ENCODE measurements around the gene COTL1. TPM values are rescaled to one million over a fixed set of nuclear protein-coding genes. Genes with fewer than 3 reads are reported as not detected.
A peak's percentile ranks its signal among the peaks of the same experiment; 100 is the strongest.

Gene COTL1
- polyA plus RNA-seq, 1 donor = 60.8 TPM

GRCh38 chr16:84598360-84598759 is 19.5 kb downstream of the COTL1 start:
- H3K27ac ChIP-seq (ENCODE audit: low read length) = no peak overlapping the region
- no peak for DNase-seq
- 77% methylated on average over 4 of the region's 6 CpGs for WGBS (ENCODE audit: insufficient coverage, low lambda C conversion rate)
- H3K27me3 ChIP-seq (ENCODE audit: control insufficient read depth, insufficient read depth, low read length) = no peaks in the 10 kb centered on the region
- H3K4me3 ChIP-seq (ENCODE audit: low read length) = no peak overlapping the region
- H3K4me1 ChIP-seq (ENCODE audit: control insufficient read depth, insufficient read depth, low read length) = peaks cover 29% of the 10 kb centered on the region
- no peaks in the 10 kb centered on the region for H3K9me3 ChIP-seq (ENCODE audit: control insufficient read depth, low read depth, low read length)
- no peaks in the 10 kb centered on the region for H3K36me3 ChIP-seq (ENCODE audit: control insufficient read depth, insufficient read depth, low read length)

- Histone ChIP-seq H3K27ac (ENCODE audit: low read length) (no peak overlapping the region), H3K4me3 (ENCODE audit: low read length) (no peak overlapping the region), H3K4me1 (ENCODE audit: control insufficient read depth, insufficient read depth, low read length) (peaks cover 29% of the 10 kb centered on the region), H3K27me3 (ENCODE audit: control insufficient read depth, insufficient read depth, low read length) (no peaks in the 10 kb centered on the region), H3K36me3 (ENCODE audit: control insufficient read depth, insufficient read depth, low read length) (no peaks in the 10 kb centered on the region), H3K9me3 (ENCODE audit: control insufficient read depth, low read depth, low read length) (no peaks in the 10 kb centered on the region)
- WGBS (ENCODE audit: insufficient coverage, low lambda C conversion rate) = no CpG with 5 or more reads among the region's 8 CpGs
- no peak for DNase-seq
These were observed 19.9 kb downstream of the COTL1 start for GRCh38 chr16:84597931-84598351.

GRCh38 chr16:84597528-84597896 is 20.4 kb downstream of the COTL1 start:
- DNase-seq = peak in 1 of 2 donors; percentile 30
- Histone ChIP-seq H3K27ac (ENCODE audit: low read length) (no peak overlapping the region), H3K36me3 (ENCODE audit: control insufficient read depth, insufficient read depth, low read length) (no peaks in the 10 kb centered on the region), H3K4me1 (ENCODE audit: control insufficient read depth, insufficient read depth, low read length) (peaks cover 29% of the 10 kb centered on the region), H3K4me3 (ENCODE audit: low read length) (no peak overlapping the region), H3K9me3 (ENCODE audit: control insufficient read depth, low read depth, low read length) (no peaks in the 10 kb centered on the region), H3K27me3 (ENCODE audit: control insufficient read depth, insufficient read depth, low read length) (no peaks in the 10 kb centered on the region)
- WGBS (ENCODE audit: insufficient coverage, low lambda C conversion rate) = 70% methylated on average over 2 of the region's 6 CpGs

GRCh38 chr16:84596801-84597527 is 20.9 kb downstream of the COTL1 start:
- peaks cover 29% of the 10 kb centered on the region for H3K4me1 ChIP-seq (ENCODE audit: control insufficient read depth, insufficient read depth, low read length)
- H3K27me3 ChIP-seq (ENCODE audit: control insufficient read depth, insufficient read depth, low read length) = no peaks in the 10 kb centered on the region
- no peak overlapping the region for H3K27ac ChIP-seq (ENCODE audit: low read length)
- no peaks in the 10 kb centered on the region for H3K9me3 ChIP-seq (ENCODE audit: control insufficient read depth, low read depth, low read length)
- H3K36me3 ChIP-seq (ENCODE audit: control insufficient read depth, insufficient read depth, low read length) = no peaks in the 10 kb centered on the region
- WGBS (ENCODE audit: insufficient coverage, low lambda C conversion rate) = no CpG with 5 or more reads among the region's 14 CpGs
- H3K4me3 ChIP-seq (ENCODE audit: low read length) = no peak overlapping the region
- no peak for DNase-seq

GRCh38 chr16:84596161-84596560 is 21.7 kb downstream of the COTL1 start:
- no peak for DNase-seq
- H3K27ac ChIP-seq (ENCODE audit: low read length) = no peak overlapping the region

GRCh38 chr16:84595052-84595481 is 22.8 kb downstream of the COTL1 start:
- peaks cover 26% of the 10 kb centered on the region for H3K4me1 ChIP-seq (ENCODE audit: control insufficient read depth, insufficient read depth, low read length)
- H3K9me3 ChIP-seq (ENCODE audit: control insufficient read depth, low read depth, low read length) = no peaks in the 10 kb centered on the region
- DNase-seq = no peak
- WGBS (ENCODE audit: insufficient coverage, low lambda C conversion rate) = 95% methylated on average over 4 of the region's 15 CpGs
- H3K27ac ChIP-seq (ENCODE audit: low read length) = no peak overlapping the region
- no peaks in the 10 kb centered on the region for H3K27me3 ChIP-seq (ENCODE audit: control insufficient read depth, insufficient read depth, low read length)
- H3K36me3 ChIP-seq (ENCODE audit: control insufficient read depth, insufficient read depth, low read length) = peaks cover 3% of the 10 kb centered on the region
- no peak overlapping the region for H3K4me3 ChIP-seq (ENCODE audit: low read length)

More at GRCh38 chr16:84596161-84596560, 21.7 kb downstream of the COTL1 start:
- Histone ChIP-seq H3K36me3 (ENCODE audit: control insufficient read depth, insufficient read depth, low read length) (no peaks in the 10 kb centered on the region), H3K9me3 (ENCODE audit: control insufficient read depth, low read depth, low read length) (no peaks in the 10 kb centered on the region), H3K27me3 (ENCODE audit: control insufficient read depth, insufficient read depth, low read length) (no peaks in the 10 kb centered on the region), H3K4me3 (ENCODE audit: low read length) (no peak overlapping the region), H3K4me1 (ENCODE audit: control insufficient read depth, insufficient read depth, low read length) (peaks cover 29% of the 10 kb centered on the region)

- WGBS (ENCODE audit: insufficient coverage, low lambda C conversion rate) = no CpG with 5 or more reads among the region's 9 CpGs
- peak overlapping the region; percentile 58 for H3K27ac ChIP-seq (ENCODE audit: low read length)
- H3K36me3 ChIP-seq (ENCODE audit: control insufficient read depth, insufficient read depth, low read length) = peaks cover 7% of the 10 kb centered on the region
- H3K27me3 ChIP-seq (ENCODE audit: control insufficient read depth, insufficient read depth, low read length) = no peaks in the 10 kb centered on the region
- H3K9me3 ChIP-seq (ENCODE audit: control insufficient read depth, low read depth, low read length) = no peaks in the 10 kb centered on the region
- no peak for DNase-seq
- peaks cover 22% of the 10 kb centered on the region for H3K4me1 ChIP-seq (ENCODE audit: control insufficient read depth, insufficient read depth, low read length)
- H3K4me3 ChIP-seq (ENCODE audit: low read length) = no peak overlapping the region
These were observed 23.2 kb downstream of the COTL1 start for GRCh38 chr16:84594725-84595038.

- no peaks in the 10 kb centered on the region for H3K27me3 ChIP-seq (ENCODE audit: control insufficient read depth, insufficient read depth, low read length)
- H3K9me3 ChIP-seq (ENCODE audit: control insufficient read depth, low read depth, low read length) = no peaks in the 10 kb centered on the region
- peak overlapping the region; percentile 58 for H3K27ac ChIP-seq (ENCODE audit: low read length)
- H3K4me3 ChIP-seq (ENCODE audit: low read length) = no peak overlapping the region
- peaks cover 8% of the 10 kb centered on the region for H3K36me3 ChIP-seq (ENCODE audit: control insufficient read depth, insufficient read depth, low read length)
- H3K4me1 ChIP-seq (ENCODE audit: control insufficient read depth, insufficient read depth, low read length) = peaks cover 16% of the 10 kb centered on the region
- peak; percentile 78 to 90 for DNase-seq
- no CpG with 5 or more reads among the region's 23 CpGs for WGBS (ENCODE audit: insufficient coverage, low lambda C conversion rate)
These were observed 23.8 kb downstream of the COTL1 start for GRCh38 chr16:84593825-84594724.

GRCh38 chr16:84592718-84593117 is 25.2 kb downstream of the COTL1 start:
- DNase-seq = no peak
- H3K36me3 ChIP-seq (ENCODE audit: control insufficient read depth, insufficient read depth, low read length) = peaks cover 8% of the 10 kb centered on the region
- H3K9me3 ChIP-seq (ENCODE audit: control insufficient read depth, low read depth, low read length) = no peaks in the 10 kb centered on the region
- no peak overlapping the region for H3K4me3 ChIP-seq (ENCODE audit: low read length)
- H3K27me3 ChIP-seq (ENCODE audit: control insufficient read depth, insufficient read depth, low read length) = no peaks in the 10 kb centered on the region
- WGBS (ENCODE audit: insufficient coverage, low lambda C conversion rate) = no CpG with 5 or more reads among the region's 11 CpGs
- H3K27ac ChIP-seq (ENCODE audit: low read length) = no peak overlapping the region
- H3K4me1 ChIP-seq (ENCODE audit: control insufficient read depth, insufficient read depth, low read length) = peaks cover 13% of the 10 kb centered on the region

- Histone ChIP-seq H3K27me3 (ENCODE audit: control insufficient read depth, insufficient read depth, low read length) (no peaks in the 10 kb centered on the region), H3K9me3 (ENCODE audit: control insufficient read depth, low read depth, low read length) (no peaks in the 10 kb centered on the region), H3K4me1 (ENCODE audit: control insufficient read depth, insufficient read depth, low read length) (peaks cover 8% of the 10 kb centered on the region), H3K27ac (ENCODE audit: low read length) (no peak overlapping the region), H3K4me3 (ENCODE audit: low read length) (no peak overlapping the region), H3K36me3 (ENCODE audit: control insufficient read depth, insufficient read depth, low read length) (peaks cover 8% of the 10 kb centered on the region)
- DNase-seq = no peak
- 90% methylated on average over 2 of the region's 24 CpGs for WGBS (ENCODE audit: insufficient coverage, low lambda C conversion rate)
These were observed 27.7 kb downstream of the COTL1 start for GRCh38 chr16:84589975-84590719.

Data from large intestine (tissue), 3 donors.